Coronary artery (tissue), 2 donors: Measurements from ENCODE around the gene AMOTL1.

Experiments
- DNase-seq: peaks from one replicate; pipeline ENCODE4 v3.0.0-alpha.2; 2017; ENCODE audit warnings: low spot score
- H3K27ac ChIP-seq, 2 donors: fragments of 200-600 bp; sonication (generic); one replicate each; pipeline ENCODE4 v1.5.1; 2016 to 2019
- H3K4me3 ChIP-seq: fragments of 200-600 bp; sonication (generic); 2 replicates; pipeline ENCODE4 v1.5.1; 2016; ENCODE audit warnings: mild to moderate bottlenecking, moderate library complexity
- CTCF ChIP-seq: fragments of 200-600 bp; sonication (generic); IDR thresholded peaks from one replicate; pipeline ENCODE4 v1.5.1; 2019; ENCODE audit warnings: antibody characterized with exemption

Gene AMOTL1

GRCh38 chr11:94742665-94743064 is 25.5 kb upstream of the AMOTL1 start:
- TF ChIP-seq CTCF, result no peak
- Histone ChIP-seq H3K4me3 (no peak overlapping the region), H3K27ac (no peak overlapping the region)
- no peak for DNase-seq

GRCh38 chr11:94746721-94747120 is 21.4 kb upstream of the AMOTL1 start:
- no peak for DNase-seq
- TF ChIP-seq CTCF, result no peak
- H3K27ac ChIP-seq, result no peak overlapping the region

GRCh38 chr11:94747146-94747545 is 21.0 kb upstream of the AMOTL1 start:
- H3K27ac ChIP-seq, result no peak overlapping the region
- no peak for TF ChIP-seq CTCF
- DNase-seq, result no peak

More at GRCh38 chr11:94746721-94747120, 21.4 kb upstream of the AMOTL1 start:
- no peak overlapping the region for H3K4me3 ChIP-seq

GRCh38 chr11:94747601-94748041 is 20.5 kb upstream of the AMOTL1 start:
- no peak for DNase-seq
- Histone ChIP-seq H3K4me3 (no peak overlapping the region), H3K27ac (no peak overlapping the region)
- TF ChIP-seq CTCF, result no peak

More at GRCh38 chr11:94747146-94747545, 21.0 kb upstream of the AMOTL1 start:
- H3K4me3 ChIP-seq, result no peak overlapping the region

GRCh38 chr11:94749369-94749768 is 18.8 kb upstream of the AMOTL1 start:
- no peak overlapping the region for H3K4me3 ChIP-seq
- H3K27ac ChIP-seq, result no peak overlapping the region
- DNase-seq, result no peak
- no peak for TF ChIP-seq CTCF

GRCh38 chr11:94750319-94751217 is 17.6 kb upstream of the AMOTL1 start:
- Histone ChIP-seq H3K27ac (peak overlapping the region in 1 of 2 donors; percentile 28), H3K4me3 (no peak overlapping the region)
- TF ChIP-seq CTCF, result no peak
- DNase-seq, result no peak

GRCh38 chr11:94751218-94751609 is 16.9 kb upstream of the AMOTL1 start:
- no peak overlapping the region for H3K4me3 ChIP-seq
- no peak for TF ChIP-seq CTCF
- no peak for DNase-seq
- no peak overlapping the region for H3K27ac ChIP-seq
